ENCODE measurements around the gene PFDN1. TPM values are rescaled to one million over a fixed set of nuclear protein-coding genes. Genes with fewer than 3 reads are reported as not detected.

PFDN1 gene
- total RNA-seq, 5 donors from 2014 or later (not counting 1 experiment from before 2014, with no cell fraction given): 26.9 to 32.2 (median 28.1) TPM

GRCh38 chr5:140258016-140258415 is 44.9 kb downstream of the PFDN1 start:
- peaks cover 8 to 11% of the 10 kb centered on the region in 2 experiments for H3K4me1 ChIP-seq (ENCODE audit: control insufficient read depth in 1 of 2, extremely low read depth in 1 of 2, insufficient read depth in 2 of 2, low read length in 2 of 2)
- H3K4me3 Mint-ChIP-seq: peak overlapping the region in 1 of 3 donors; percentile 33

GRCh38 chr5:140256726-140257125 is 46.2 kb downstream of the PFDN1 start:
- Histone ChIP-seq H3K27ac (ENCODE audit: low read length) (no peak overlapping the region), H3K36me3 (ENCODE audit: control insufficient read depth in 2 of 2, extremely low read depth in 1 of 2, insufficient read depth in 1 of 2, low read length in 1 of 2) (peaks cover 0 to 11% of the 10 kb centered on the region in 2 donors), H3K9me3 (no peaks in the 10 kb centered on the region), H3K27me3 (replicated peaks in 1 of 2; ENCODE audit: control insufficient read depth in 2 of 2, extremely low read depth in 1 of 2, insufficient read depth in 2 of 2, low read length in 1 of 2) (no peaks in the 10 kb centered on the region), H3K4me3 (ENCODE audit: control insufficient read depth in 1 of 2, extremely low read depth in 1 of 2, low read length in 1 of 2) (no peak overlapping the region), H3K4me1 (ENCODE audit: control insufficient read depth in 1 of 2, extremely low read depth in 1 of 2, insufficient read depth in 2 of 2, low read length in 2 of 2) (peaks cover 13 to 20% of the 10 kb centered on the region in 2 experiments)
- no peaks in the 10 kb centered on the region for H3K27me3 Mint-ChIP-seq
- CTCF ChIA-PET: interaction anchor here (0.6 to 2.3 kb wide), 8 partner anchors 12 to 102 kb away, joined by 3 to 10 read pairs (median 3); no protein-coding TSS in a partner anchor
- H3K27ac Mint-ChIP-seq: no peak overlapping the region
- no peak for ATAC-seq (replicated peaks in 1 of 4)
- H3K4me3 Mint-ChIP-seq: no peak overlapping the region
- 100% methylated on average over 4 of the region's 6 CpGs for WGBS (ENCODE audit: insufficient coverage)
- peaks cover 0 to 4% (median 0%) of the 10 kb centered on the region in 3 donors for H3K9me3 Mint-ChIP-seq
- POLR2A ChIA-PET: interaction anchor here (0.6 to 0.7 kb wide), 5 partner anchors 9 to 301 kb away, joined by 3 to 15 read pairs (median 7); partner anchors contain the start of gene SRA1 (in 1 of the 2)
- peaks cover 36% of the 10 kb centered on the region for H3K36me3 Mint-ChIP-seq
- no peak for DNase-seq
- H3K4me1 Mint-ChIP-seq: peaks cover 25 to 61% (median 47%) of the 10 kb centered on the region in 3 donors

More at GRCh38 chr5:140258016-140258415, 44.9 kb downstream of the PFDN1 start:
- H3K9me3 ChIP-seq: no peaks in the 10 kb centered on the region
- no peaks in the 10 kb centered on the region for H3K27me3 ChIP-seq (replicated peaks in 1 of 2; ENCODE audit: control insufficient read depth in 2 of 2, extremely low read depth in 1 of 2, insufficient read depth in 2 of 2, low read length in 1 of 2)
- DNase-seq (no peak), ATAC-seq (replicated peaks in 1 of 4) (no peak)
- H3K36me3 Mint-ChIP-seq: peaks cover 41% of the 10 kb centered on the region
- ChIA-PET POLR2A (interaction anchor here (0.6 to 0.7 kb wide), 2 partner anchors 32 to 1801 kb away, joined by 5 read pairs; no protein-coding TSS in a partner anchor), CTCF (interaction anchor here (0.5 to 0.9 kb wide), 5 partner anchors 15 to 485 kb away, joined by 3 to 7 read pairs (median 3); no protein-coding TSS in a partner anchor)
- H3K36me3 ChIP-seq (ENCODE audit: control insufficient read depth in 2 of 2, extremely low read depth in 1 of 2, insufficient read depth in 1 of 2, low read length in 1 of 2): peaks cover 0 to 11% of the 10 kb centered on the region in 2 donors
- H3K4me1 Mint-ChIP-seq: peaks cover 16 to 55% (median 40%) of the 10 kb centered on the region in 3 donors
- WGBS (ENCODE audit: insufficient coverage): 50% methylated on average over 1 of the region's 3 CpGs
- peaks cover 0 to 4% (median 0%) of the 10 kb centered on the region in 3 donors for H3K9me3 Mint-ChIP-seq
- peak overlapping the region; percentile 67 for H3K27ac ChIP-seq (ENCODE audit: low read length)
- H3K27ac Mint-ChIP-seq: peak overlapping the region; percentile 40 to 85
- H3K27me3 Mint-ChIP-seq: no peaks in the 10 kb centered on the region
- H3K4me3 ChIP-seq (ENCODE audit: control insufficient read depth in 1 of 2, extremely low read depth in 1 of 2, low read length in 1 of 2): no peak overlapping the region

- H3K36me3 Mint-ChIP-seq: peaks cover 30% of the 10 kb centered on the region
- Histone ChIP-seq H3K36me3 (ENCODE audit: control insufficient read depth in 2 of 2, extremely low read depth in 1 of 2, insufficient read depth in 1 of 2, low read length in 1 of 2) (peaks cover 0 to 11% of the 10 kb centered on the region in 2 donors), H3K4me3 (ENCODE audit: control insufficient read depth in 1 of 2, extremely low read depth in 1 of 2, low read length in 1 of 2) (no peak overlapping the region), H3K9me3 (no peaks in the 10 kb centered on the region), H3K27me3 (replicated peaks in 1 of 2; ENCODE audit: control insufficient read depth in 2 of 2, extremely low read depth in 1 of 2, insufficient read depth in 2 of 2, low read length in 1 of 2) (no peaks in the 10 kb centered on the region), H3K4me1 (ENCODE audit: control insufficient read depth in 1 of 2, extremely low read depth in 1 of 2, insufficient read depth in 2 of 2, low read length in 2 of 2) (peaks cover 19 to 30% of the 10 kb centered on the region in 2 experiments), H3K27ac (ENCODE audit: low read length) (no peak overlapping the region)
- CTCF ChIA-PET: interaction anchor here (0.7 to 2.3 kb wide), 3 partner anchors 21 to 103 kb away, joined by 3 to 10 read pairs (median 4); no protein-coding TSS in a partner anchor
- no peaks in the 10 kb centered on the region for H3K27me3 Mint-ChIP-seq
- POLR2A ChIA-PET: no interaction called here
- no peak overlapping the region for H3K4me3 Mint-ChIP-seq
- ATAC-seq (replicated peaks in 1 of 4): no peak
- DNase-seq: no peak
- 92% methylated on average over 4 of the region's 4 CpGs for WGBS (ENCODE audit: insufficient coverage)
- no peak overlapping the region for H3K27ac Mint-ChIP-seq
- peaks cover 0 to 4% (median 0%) of the 10 kb centered on the region in 3 donors for H3K9me3 Mint-ChIP-seq
- H3K4me1 Mint-ChIP-seq: peaks cover 28 to 61% (median 47%) of the 10 kb centered on the region in 3 donors
These were observed 47.3 kb downstream of the PFDN1 start for GRCh38 chr5:140255460-140256157.

- no peaks in the 10 kb centered on the region for H3K27me3 Mint-ChIP-seq
- H3K36me3 Mint-ChIP-seq: peaks cover 21% of the 10 kb centered on the region
- no peak overlapping the region for H3K4me3 Mint-ChIP-seq
- Histone ChIP-seq H3K4me1 (ENCODE audit: control insufficient read depth in 1 of 2, extremely low read depth in 1 of 2, insufficient read depth in 2 of 2, low read length in 2 of 2) (peaks cover 14 to 40% of the 10 kb centered on the region in 2 experiments), H3K27me3 (replicated peaks in 1 of 2; ENCODE audit: control insufficient read depth in 2 of 2, extremely low read depth in 1 of 2, insufficient read depth in 2 of 2, low read length in 1 of 2) (no peaks in the 10 kb centered on the region), H3K36me3 (ENCODE audit: control insufficient read depth in 2 of 2, extremely low read depth in 1 of 2, insufficient read depth in 1 of 2, low read length in 1 of 2) (peaks cover 2 to 20% of the 10 kb centered on the region in 2 donors), H3K4me3 (ENCODE audit: control insufficient read depth in 1 of 2, extremely low read depth in 1 of 2, low read length in 1 of 2) (no peak overlapping the region), H3K9me3 (no peaks in the 10 kb centered on the region), H3K27ac (ENCODE audit: low read length) (no peak overlapping the region)
- no peak overlapping the region for H3K27ac Mint-ChIP-seq
- WGBS (ENCODE audit: insufficient coverage): no CpG with 5 or more reads among the region's 4 CpGs
- DNase-seq: no peak
- no peak for ATAC-seq (replicated peaks in 1 of 4)
- ChIA-PET POLR2A (no interaction called here), CTCF (interaction anchor here (0.5 to 0.6 kb wide), 2 partner anchors 97 to 109 kb away, joined by 3 to 7 read pairs; no protein-coding TSS in a partner anchor)
- H3K4me1 Mint-ChIP-seq: peaks cover 39 to 62% (median 47%) of the 10 kb centered on the region in 3 donors
- H3K9me3 Mint-ChIP-seq: no peaks in the 10 kb centered on the region
These were observed 48.9 kb downstream of the PFDN1 start for GRCh38 chr5:140253985-140254384.

GRCh38 chr5:140252470-140253126 is 50.3 kb downstream of the PFDN1 start:
- Mint-ChIP-seq H3K4me1 (peaks cover 36 to 48% (median 43%) of the 10 kb centered on the region in 3 donors), H3K27me3 (no peaks in the 10 kb centered on the region), H3K4me3 (peak overlapping the region in 1 of 3 donors; percentile 36), H3K36me3 (peaks cover 8% of the 10 kb centered on the region), H3K27ac (peak overlapping the region; percentile 30 to 57), H3K9me3 (no peaks in the 10 kb centered on the region)
- peaks cover 13 to 36% of the 10 kb centered on the region in 2 experiments for H3K4me1 ChIP-seq (ENCODE audit: control insufficient read depth in 1 of 2, extremely low read depth in 1 of 2, insufficient read depth in 2 of 2, low read length in 2 of 2)
- ChIA-PET POLR2A (interaction anchor here (0.6 to 0.7 kb wide), 2 partner anchors 37 to 90 kb away, joined by 6 to 9 read pairs; no protein-coding TSS in a partner anchor), CTCF (interaction anchor here (0.6 to 1.2 kb wide), 4 partner anchors 15 to 111 kb away, joined by 3 to 8 read pairs (median 4); partner anchors contain the start of gene HBEGF (in 1 of the 2))
- DNase-seq (no peak), ATAC-seq (replicated peaks in 1 of 4) (no peak)
- WGBS (ENCODE audit: insufficient coverage): 100% methylated on average over 4 of the region's 10 CpGs
- no peaks in the 10 kb centered on the region for H3K27me3 ChIP-seq (replicated peaks in 1 of 2; ENCODE audit: control insufficient read depth in 2 of 2, extremely low read depth in 1 of 2, insufficient read depth in 2 of 2, low read length in 1 of 2)
- no peaks in the 10 kb centered on the region for H3K9me3 ChIP-seq
- H3K27ac ChIP-seq (ENCODE audit: low read length): no peak overlapping the region
- no peak overlapping the region for H3K4me3 ChIP-seq (ENCODE audit: control insufficient read depth in 1 of 2, extremely low read depth in 1 of 2, low read length in 1 of 2)
- peaks cover 2 to 14% of the 10 kb centered on the region in 2 donors for H3K36me3 ChIP-seq (ENCODE audit: control insufficient read depth in 2 of 2, extremely low read depth in 1 of 2, insufficient read depth in 1 of 2, low read length in 1 of 2)
